Measurements from ENCODE around the gene PAPSS1. TPM values are rescaled to one million over a fixed set of nuclear protein-coding genes. Genes with fewer than 3 reads are reported as not detected.

The PAPSS1 gene
- total and polyA plus RNA-seq, 2 donors from 2014 or later: 28.1 to 47.7 TPM

DNA sequence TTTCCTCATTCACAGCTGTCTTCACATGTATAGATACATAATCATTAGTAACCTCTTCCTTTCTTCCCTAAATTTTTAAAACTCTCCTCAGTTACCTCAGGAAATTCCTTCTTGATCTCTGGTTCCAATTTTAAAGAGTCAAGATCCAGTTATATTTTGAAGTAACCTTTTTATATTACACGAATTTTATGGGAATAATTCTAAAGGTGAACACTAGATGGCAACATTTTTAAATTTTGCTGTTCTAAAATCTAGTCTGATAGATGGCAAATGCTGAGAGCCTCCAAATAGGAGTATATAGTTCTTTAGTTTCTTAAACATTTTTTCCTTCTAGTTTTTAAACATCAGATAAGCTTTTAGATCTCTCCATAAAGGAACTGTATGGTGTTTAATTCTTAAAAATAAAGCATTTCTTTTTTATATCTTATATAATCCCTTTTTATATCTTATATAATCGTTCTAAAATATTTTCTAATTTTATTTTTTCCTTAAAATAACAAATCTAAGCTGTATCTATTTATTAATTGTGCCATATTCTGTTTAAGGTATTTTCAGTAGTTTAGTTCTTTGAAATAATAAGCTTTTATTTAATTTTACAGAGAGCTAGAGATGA is 37.9 kb upstream of the PAPSS1 start:
- no peaks in the 10 kb centered on the region for H3K36me3 ChIP-seq (ENCODE audit: control insufficient read depth in 2 of 3, insufficient read depth in 3 of 3, low read length in 3 of 3)
- TF ChIP-seq, protein P1, sequence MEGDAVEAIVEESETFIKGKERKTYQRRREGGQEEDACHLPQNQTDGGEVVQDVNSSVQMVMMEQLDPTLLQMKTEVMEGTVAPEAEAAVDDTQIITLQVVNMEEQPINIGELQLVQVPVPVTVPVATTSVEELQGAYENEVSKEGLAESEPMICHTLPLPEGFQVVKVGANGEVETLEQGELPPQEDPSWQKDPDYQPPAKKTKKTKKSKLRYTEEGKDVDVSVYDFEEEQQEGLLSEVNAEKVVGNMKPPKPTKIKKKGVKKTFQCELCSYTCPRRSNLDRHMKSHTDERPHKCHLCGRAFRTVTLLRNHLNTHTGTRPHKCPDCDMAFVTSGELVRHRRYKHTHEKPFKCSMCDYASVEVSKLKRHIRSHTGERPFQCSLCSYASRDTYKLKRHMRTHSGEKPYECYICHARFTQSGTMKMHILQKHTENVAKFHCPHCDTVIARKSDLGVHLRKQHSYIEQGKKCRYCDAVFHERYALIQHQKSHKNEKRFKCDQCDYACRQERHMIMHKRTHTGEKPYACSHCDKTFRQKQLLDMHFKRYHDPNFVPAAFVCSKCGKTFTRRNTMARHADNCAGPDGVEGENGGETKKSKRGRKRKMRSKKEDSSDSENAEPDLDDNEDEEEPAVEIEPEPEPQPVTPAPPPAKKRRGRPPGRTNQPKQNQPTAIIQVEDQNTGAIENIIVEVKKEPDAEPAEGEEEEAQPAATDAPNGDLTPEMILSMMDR (IDR thresholded peaks at IDR 0.05; ENCODE audit: borderline replicate concordance, extremely low read depth, insufficient read depth): peak; percentile 35
- no peak overlapping the region for H3K9ac ChIP-seq (ENCODE audit: low read length in 3 of 3)
- intact Hi-C loops (cut with DNase I): loop anchor here (5.0 kb wide), 1 partner anchor 154 kb away; no protein-coding TSS in a partner anchor
- no peaks in the 10 kb centered on the region for H3K27me3 ChIP-seq (ENCODE audit: control insufficient read depth, insufficient read depth, low read length)
- no peak overlapping the region for H3K27ac ChIP-seq (ENCODE audit: low read depth in 2 of 2, low read length in 2 of 2)
- no peaks in the 10 kb centered on the region for H3K9me3 ChIP-seq (ENCODE audit: control insufficient read depth in 2 of 3, insufficient read depth in 1 of 3, low read length in 3 of 3)
- FAIRE-seq (peak; percentile 95), DNase-seq (peak in 1 of 5 donors; percentile 30)
- peaks cover 0 to 4% (median 0%) of the 10 kb centered on the region in 3 donors for H3K4me1 ChIP-seq (ENCODE audit: control insufficient read depth in 2 of 3, insufficient read depth in 2 of 3, low read depth in 1 of 3, low read length in 3 of 3)
- H3K4me3 ChIP-seq (ENCODE audit: low read length in 3 of 3): no peak overlapping the region

DNA sequence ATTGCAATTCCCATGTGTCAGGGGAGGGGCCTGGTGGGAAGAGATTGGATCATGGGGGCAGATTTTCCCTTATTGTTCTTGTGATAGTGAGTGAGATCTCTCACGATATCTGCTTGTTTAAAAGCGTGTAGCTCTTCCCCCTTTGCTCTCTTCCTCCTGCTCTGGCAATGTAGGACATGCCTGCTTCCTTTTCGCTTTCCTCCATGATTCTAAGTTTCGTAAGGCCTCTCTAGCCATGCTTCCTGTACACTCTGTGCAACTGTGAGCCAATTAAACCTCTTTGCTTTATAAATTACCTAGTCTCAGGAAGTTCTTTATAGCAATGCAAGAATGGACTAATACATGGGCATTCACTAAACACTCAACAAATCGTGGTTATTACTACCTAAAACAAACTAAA is 37.2 kb upstream of the PAPSS1 start:
- H3K9ac ChIP-seq (ENCODE audit: low read length in 3 of 3): no peak overlapping the region
- peaks cover 0 to 4% (median 0%) of the 10 kb centered on the region in 3 donors for H3K4me1 ChIP-seq (ENCODE audit: control insufficient read depth in 2 of 3, insufficient read depth in 2 of 3, low read depth in 1 of 3, low read length in 3 of 3)
- DNase-seq (no peak), FAIRE-seq (no peak)
- no peaks in the 10 kb centered on the region for H3K36me3 ChIP-seq (ENCODE audit: control insufficient read depth in 2 of 3, insufficient read depth in 3 of 3, low read length in 3 of 3)
- H3K9me3 ChIP-seq (ENCODE audit: control insufficient read depth in 2 of 3, insufficient read depth in 1 of 3, low read length in 3 of 3): no peaks in the 10 kb centered on the region
- intact Hi-C loops (cut with DNase I): loop anchor here (5.0 kb wide), 1 partner anchor 155 kb away; no protein-coding TSS in a partner anchor
- TF ChIP-seq, protein P1 (IDR thresholded peaks at IDR 0.05; ENCODE audit: borderline replicate concordance, extremely low read depth, insufficient read depth): no peak
- no peak overlapping the region for H3K27ac ChIP-seq (ENCODE audit: low read depth in 2 of 2, low read length in 2 of 2)
- no peak overlapping the region for H3K4me3 ChIP-seq (ENCODE audit: low read length in 3 of 3)
- no peaks in the 10 kb centered on the region for H3K27me3 ChIP-seq (ENCODE audit: control insufficient read depth, insufficient read depth, low read length)

DNA sequence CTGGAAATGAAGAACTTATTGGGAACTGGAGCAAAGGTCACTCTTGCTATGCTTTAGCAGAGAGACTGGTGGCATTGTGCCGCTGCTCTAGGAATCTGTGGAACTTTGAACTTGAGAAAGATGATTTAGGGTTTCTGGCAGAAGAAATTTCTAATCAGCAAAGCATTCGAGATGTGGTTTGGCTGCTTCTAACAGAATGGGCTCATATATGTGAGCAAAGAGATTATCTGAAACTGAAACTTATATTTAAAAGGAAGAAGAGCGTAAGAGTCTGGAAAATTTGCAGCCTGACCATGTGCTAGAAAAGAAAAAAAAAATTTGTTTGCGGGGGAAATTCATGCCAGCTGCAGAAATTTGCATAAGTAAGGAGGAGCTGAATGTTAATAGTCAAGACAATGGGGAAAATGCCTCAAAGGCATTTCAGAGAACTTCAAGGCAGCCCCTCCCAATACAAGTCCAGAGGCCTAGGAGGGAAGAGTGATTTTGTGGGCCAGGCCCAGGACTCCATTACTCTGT is 35.9 kb upstream of the PAPSS1 start:
- TF ChIP-seq, protein P1 (IDR thresholded peaks at IDR 0.05; ENCODE audit: borderline replicate concordance, extremely low read depth, insufficient read depth): no peak
- intact Hi-C loops (cut with DNase I): loop anchor here (5.0 kb wide), 1 partner anchor 156 kb away; no protein-coding TSS in a partner anchor
- Histone ChIP-seq H3K4me3 (ENCODE audit: low read length in 3 of 3) (no peak overlapping the region), H3K4me1 (ENCODE audit: control insufficient read depth in 2 of 3, insufficient read depth in 2 of 3, low read depth in 1 of 3, low read length in 3 of 3) (peaks cover 0 to 4% (median 0%) of the 10 kb centered on the region in 3 donors), H3K9ac (ENCODE audit: low read length in 3 of 3) (no peak overlapping the region), H3K9me3 (ENCODE audit: control insufficient read depth in 2 of 3, insufficient read depth in 1 of 3, low read length in 3 of 3) (no peaks in the 10 kb centered on the region), H3K36me3 (ENCODE audit: control insufficient read depth in 2 of 3, insufficient read depth in 3 of 3, low read length in 3 of 3) (no peaks in the 10 kb centered on the region), H3K27ac (ENCODE audit: low read depth in 2 of 2, low read length in 2 of 2) (no peak overlapping the region), H3K27me3 (ENCODE audit: control insufficient read depth, insufficient read depth, low read length) (no peaks in the 10 kb centered on the region)
- DNase-seq (no peak), FAIRE-seq (no peak)

All from kidney (tissue), 14 donors.